ENCODE results near the gene GAB4.

The GAB4 gene

GRCh38 chr22:16963189-16963945 lies 44.7 kb downstream of the GAB4 start:
- Histone ChIP-seq H3K4me1 (ENCODE audit: control insufficient read depth, insufficient read depth, low read length) (no peaks in the 10 kb centered on the region), H3K4me3 (ENCODE audit: low read depth, low read length) (no peak overlapping the region), H3K27ac (ENCODE audit: extremely low read depth, low read depth, low read length) (no peak overlapping the region), H3K36me3 (ENCODE audit: control insufficient read depth in 2 of 2, insufficient read depth in 1 of 2, low read length in 2 of 2) (no peaks in the 10 kb centered on the region), H3K9me3 (ENCODE audit: control insufficient read depth, insufficient read depth, low read depth, low read length) (no peaks in the 10 kb centered on the region)
- CTCF ChIA-PET, result interaction anchor here (0.7 kb wide), 1 partner anchor 1066 kb away, joined by 3 read pairs; no protein-coding TSS in a partner anchor
- POLR2A ChIA-PET, result no interaction called here
- TF ChIP-seq EGR2 (tag by site-specific recombination; IDR thresholded peaks at IDR 0.05; ENCODE audit: low read depth) (no peak), ZNF785 (tag by site-specific recombination; IDR thresholded peaks at IDR 0.05) (no peak), ZNF561 (tag by site-specific recombination; IDR thresholded peaks at IDR 0.05; ENCODE audit: borderline replicate concordance) (no peak), ZNF433 (tag by site-specific recombination; IDR thresholded peaks at IDR 0.05; ENCODE audit: low read depth) (no peak), GFI1B (tag by site-specific recombination; IDR thresholded peaks at IDR 0.05) (no peak), SALL2 (tag by site-specific recombination; IDR thresholded peaks at IDR 0.05; ENCODE audit: borderline replicate concordance) (no peak), ZXDB (tag by site-specific recombination; IDR thresholded peaks at IDR 0.05) (no peak), PATZ1 (tag by site-specific recombination; IDR thresholded peaks at IDR 0.05) (no peak), ZFP3 (tag by site-specific recombination; IDR thresholded peaks at IDR 0.05; ENCODE audit: low read depth) (no peak), ZNF747 (tag by site-specific recombination; IDR thresholded peaks at IDR 0.05) (no peak), ZNF280C (tag by site-specific recombination; IDR thresholded peaks at IDR 0.05) (no peak), ZNF580 (tag by site-specific recombination; IDR thresholded peaks at IDR 0.05) (no peak), ZNF157 (tag by site-specific recombination; IDR thresholded peaks at IDR 0.05) (no peak), KLF8 (tag by site-specific recombination; IDR thresholded peaks at IDR 0.05) (no peak), ZNF426 (tag by site-specific recombination; IDR thresholded peaks at IDR 0.05) (no peak), ZNF488 (tag by site-specific recombination; IDR thresholded peaks at IDR 0.05) (no peak), ZNF221 (tag by site-specific recombination; IDR thresholded peaks at IDR 0.05; ENCODE audit: borderline replicate concordance) (no peak), ZNF629 (tag by site-specific recombination; IDR thresholded peaks at IDR 0.05) (no peak)

- ChIA-PET POLR2A (no interaction called here), CTCF (no interaction called here)
- no peaks in the 10 kb centered on the region for H3K36me3 ChIP-seq (ENCODE audit: control insufficient read depth in 2 of 2, insufficient read depth in 1 of 2, low read length in 2 of 2)
- TF ChIP-seq ZNF26 (tag by site-specific recombination; IDR thresholded peaks at IDR 0.05) (no peak), ZNF561 (tag by site-specific recombination; IDR thresholded peaks at IDR 0.05; ENCODE audit: borderline replicate concordance) (no peak), ZNF48 (tag by site-specific recombination; IDR thresholded peaks at IDR 0.05) (no peak), PRDM6 (tag by site-specific recombination; IDR thresholded peaks at IDR 0.05) (no peak), ZNF274 (IDR thresholded peaks at IDR 0.05; ENCODE audit: low read length) (no peak), ZNF274 (tag by site-specific recombination; IDR thresholded peaks at IDR 0.05; ENCODE audit: borderline replicate concordance) (no peak), ZNF623 (tag by site-specific recombination; IDR thresholded peaks at IDR 0.05) (no peak), ZNF214 (tag by site-specific recombination; IDR thresholded peaks at IDR 0.05; ENCODE audit: borderline replicate concordance) (no peak)
- no peaks in the 10 kb centered on the region for H3K9me3 ChIP-seq (ENCODE audit: control insufficient read depth, insufficient read depth, low read depth, low read length)
- H3K4me3 ChIP-seq (ENCODE audit: low read depth, low read length), result no peak overlapping the region
- H3K27ac ChIP-seq (ENCODE audit: extremely low read depth, low read depth, low read length), result no peak overlapping the region
- no peaks in the 10 kb centered on the region for H3K4me1 ChIP-seq (ENCODE audit: control insufficient read depth, insufficient read depth, low read length)
These were observed 45.5 kb downstream of the GAB4 start for GRCh38 chr22:16962501-16962900.
